GM12873 (cell line): ENCODE measurements around the gene LARGE1.

Source experiments
- TF ChIP-seq, protein P1 (sequence below): IDR thresholded peaks from 2 replicates; pipeline ENCODE4 v1.5.1; 2012; ENCODE audit warnings: low read depth, mild to moderate bottlenecking, moderate library complexity, low read length, control low read depth; ENCODE audit not compliant: insufficient read depth; ENCODE audit errors: missing control alignments

The LARGE1 gene

GRCh38 chr22:33654173-33654895 lies 265.9 kb downstream of the LARGE1 start:
- TF ChIP-seq, protein P1, sequence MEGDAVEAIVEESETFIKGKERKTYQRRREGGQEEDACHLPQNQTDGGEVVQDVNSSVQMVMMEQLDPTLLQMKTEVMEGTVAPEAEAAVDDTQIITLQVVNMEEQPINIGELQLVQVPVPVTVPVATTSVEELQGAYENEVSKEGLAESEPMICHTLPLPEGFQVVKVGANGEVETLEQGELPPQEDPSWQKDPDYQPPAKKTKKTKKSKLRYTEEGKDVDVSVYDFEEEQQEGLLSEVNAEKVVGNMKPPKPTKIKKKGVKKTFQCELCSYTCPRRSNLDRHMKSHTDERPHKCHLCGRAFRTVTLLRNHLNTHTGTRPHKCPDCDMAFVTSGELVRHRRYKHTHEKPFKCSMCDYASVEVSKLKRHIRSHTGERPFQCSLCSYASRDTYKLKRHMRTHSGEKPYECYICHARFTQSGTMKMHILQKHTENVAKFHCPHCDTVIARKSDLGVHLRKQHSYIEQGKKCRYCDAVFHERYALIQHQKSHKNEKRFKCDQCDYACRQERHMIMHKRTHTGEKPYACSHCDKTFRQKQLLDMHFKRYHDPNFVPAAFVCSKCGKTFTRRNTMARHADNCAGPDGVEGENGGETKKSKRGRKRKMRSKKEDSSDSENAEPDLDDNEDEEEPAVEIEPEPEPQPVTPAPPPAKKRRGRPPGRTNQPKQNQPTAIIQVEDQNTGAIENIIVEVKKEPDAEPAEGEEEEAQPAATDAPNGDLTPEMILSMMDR: no peak

GRCh38 chr22:33653532-33654063 lies 266.7 kb downstream of the LARGE1 start:
- TF ChIP-seq, protein P1: no peak

DNA sequence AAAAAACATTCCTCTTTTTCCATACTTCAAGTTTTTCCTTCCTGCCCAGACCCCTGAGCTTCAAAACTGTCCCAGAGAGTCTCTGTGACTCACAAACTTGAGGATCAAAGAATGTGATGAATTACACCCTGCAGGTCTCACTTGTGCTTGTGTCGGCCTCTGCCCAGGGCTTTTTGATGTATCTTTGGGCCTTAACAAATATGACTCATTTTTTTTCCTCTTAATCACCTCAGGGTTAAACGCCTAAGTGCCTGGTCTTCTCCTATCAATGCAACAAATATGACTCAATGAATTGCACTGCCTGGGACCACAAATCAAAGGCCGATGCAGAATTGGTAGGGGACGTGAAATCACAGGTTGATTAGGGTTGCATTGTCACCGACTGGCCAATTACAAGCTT lies 267.7 kb downstream of the LARGE1 start:
- TF ChIP-seq, protein P1: no peak

GRCh38 chr22:33650244-33650643 lies 270.0 kb downstream of the LARGE1 start:
- TF ChIP-seq, protein P1: no peak

DNA sequence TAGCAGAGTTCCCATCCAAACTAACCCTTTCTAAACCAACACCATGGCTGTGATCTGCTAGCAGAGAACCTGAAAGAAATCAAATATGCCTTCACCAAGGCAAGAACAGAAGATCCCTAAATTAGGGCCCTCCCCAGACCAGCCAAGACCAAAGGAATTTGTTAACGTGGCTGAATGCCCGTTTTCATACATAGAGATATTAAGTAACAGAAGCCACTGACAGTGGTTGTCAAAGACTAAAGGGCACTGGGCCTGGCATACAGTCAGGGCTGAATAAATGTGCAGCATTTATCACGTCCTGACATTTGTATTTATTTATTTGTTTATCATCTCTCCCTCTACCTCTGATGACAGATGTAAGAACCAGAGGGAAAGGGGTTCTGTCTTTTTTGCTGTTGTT lies 271.8 kb downstream of the LARGE1 start:
- TF ChIP-seq, protein P1: no peak

DNA sequence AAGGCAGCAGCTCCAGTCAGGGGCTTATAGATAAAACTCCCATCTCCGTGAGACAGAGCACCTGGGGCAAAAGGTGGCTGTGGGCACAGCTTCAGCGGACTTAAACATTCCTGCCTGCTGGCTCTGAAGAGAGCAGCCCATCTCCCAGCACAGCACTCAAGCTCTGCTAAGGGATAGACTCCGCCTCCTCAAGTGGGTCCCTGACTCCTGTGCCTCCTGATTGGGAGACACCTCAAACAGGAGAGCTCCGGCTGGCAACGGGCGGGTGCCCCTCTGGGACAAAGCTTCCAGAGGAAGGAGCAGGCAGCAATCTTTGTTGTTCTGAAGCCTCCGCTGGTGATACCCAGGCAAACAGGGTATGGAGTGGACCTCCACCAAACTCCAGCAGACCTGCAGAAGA lies 279.4 kb downstream of the LARGE1 start:
- TF ChIP-seq, protein P1: no peak

DNA sequence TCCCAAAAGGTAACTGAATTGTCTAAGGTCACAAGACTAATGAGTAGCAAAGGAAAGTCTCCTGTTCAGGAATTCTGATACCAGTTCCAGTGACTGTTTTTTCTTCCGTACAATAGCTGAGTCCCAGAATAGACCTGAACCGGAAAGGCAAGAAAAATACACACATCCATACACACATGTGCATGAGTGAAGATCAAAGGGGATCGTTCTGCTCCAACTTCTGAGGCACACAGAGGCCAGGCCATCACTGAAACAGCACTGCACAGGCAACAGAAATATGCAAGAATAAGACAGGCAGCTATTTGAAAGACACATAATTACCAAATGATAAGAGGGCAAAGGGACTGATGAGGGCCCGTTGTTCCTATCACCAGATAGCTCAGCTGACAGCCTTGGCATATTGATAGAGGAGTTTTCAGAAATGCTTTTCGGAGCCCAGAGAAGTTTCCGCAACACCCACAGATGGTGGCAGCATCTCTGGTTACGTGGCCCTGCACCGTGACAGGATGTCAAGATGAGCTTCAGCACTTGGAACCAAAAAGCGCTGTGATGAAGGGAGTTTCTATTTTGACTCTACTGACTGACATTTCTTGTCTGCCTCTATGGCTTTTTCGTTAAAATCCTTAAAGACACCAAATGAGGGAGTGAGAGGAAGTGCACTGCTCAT lies 280.6 kb downstream of the LARGE1 start:
- TF ChIP-seq, protein P1: no peak
